ENCODE data around the gene RAD51B. TPM values are rescaled to one million over a fixed set of nuclear protein-coding genes. Genes with fewer than 3 reads are reported as not detected.
A peak's percentile ranks its signal among the peaks of the same experiment; 100 is the strongest.

RAD51B gene
- total and polyA plus RNA-seq, 2 of the 13 experiments (the other 11 are each of a cell fraction or from before 2014, with no cell fraction given), result 7.0 to 9.5 TPM

DNA sequence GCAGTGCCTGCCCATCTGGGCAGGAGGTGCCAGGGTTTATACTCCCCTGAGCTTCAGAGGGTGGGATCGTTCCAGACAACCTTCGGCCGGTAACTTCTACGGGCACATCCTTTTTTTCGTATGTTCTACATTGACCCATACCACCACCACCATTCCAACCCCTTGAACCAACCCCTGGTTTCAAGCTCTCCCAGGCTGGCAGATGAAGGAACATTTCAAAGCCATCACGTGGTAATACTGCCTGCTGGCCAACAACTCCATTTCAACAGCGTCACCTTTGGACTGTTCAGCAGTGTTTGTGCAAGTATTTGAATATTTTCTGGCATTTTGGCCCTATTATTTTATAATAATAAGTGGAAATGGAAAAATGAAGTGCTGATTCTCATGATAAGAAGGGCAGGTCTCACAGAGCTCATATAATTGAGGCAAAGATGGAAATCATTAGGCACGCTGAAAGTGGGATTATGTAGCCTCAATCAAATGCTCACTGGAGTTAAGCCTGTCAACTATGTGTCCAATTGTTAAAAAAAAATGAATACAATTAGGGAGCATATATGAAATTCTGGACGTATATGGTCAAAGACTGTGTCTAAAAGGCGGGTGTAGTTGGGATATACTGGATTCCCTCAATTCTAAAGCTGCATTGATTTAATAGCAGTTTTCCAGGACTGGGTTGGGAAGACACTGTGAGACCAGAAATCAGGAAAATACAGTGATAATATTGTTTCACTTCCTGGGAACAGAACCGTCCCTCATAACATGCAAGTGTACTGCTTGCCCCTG lies 811.2 kb downstream of the RAD51B start (continued):
- TF ChIP-seq, protein P1, sequence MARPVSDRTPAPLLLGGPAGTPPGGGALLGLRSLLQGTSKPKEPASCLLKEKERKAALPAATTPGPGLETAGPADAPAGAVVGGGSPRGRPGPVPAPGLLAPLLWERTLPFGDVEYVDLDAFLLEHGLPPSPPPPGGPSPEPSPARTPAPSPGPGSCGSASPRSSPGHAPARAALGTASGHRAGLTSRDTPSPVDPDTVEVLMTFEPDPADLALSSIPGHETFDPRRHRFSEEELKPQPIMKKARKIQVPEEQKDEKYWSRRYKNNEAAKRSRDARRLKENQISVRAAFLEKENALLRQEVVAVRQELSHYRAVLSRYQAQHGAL (CRISPR knock-in tag; IDR thresholded peaks at IDR 0.05; ENCODE audit: not compliant biosample characterization), result no peak
- TF ChIP-seq CEBPB (IDR thresholded peaks at IDR 0.05; ENCODE audit: borderline replicate concordance, low read depth, low read length) (peak; percentile 34; the same call in 1 of the 2 replicates), NFYB (CRISPR knock-in tag; IDR thresholded peaks at IDR 0.05) (no peak), STAG1 (CRISPR knock-in tag; IDR thresholded peaks at IDR 0.05) (0 out of 2 replicates have a peak, but pooled peaks have one; percentile 8), SOX13 (IDR thresholded peaks at IDR 0.05) (no peak), SOX13 (CRISPR knock-in tag; conservative IDR thresholded peaks at IDR 0.05 in 1 of 2, IDR thresholded peaks at IDR 0.05 in 1 of 2) (no peak), ZNF674 (CRISPR knock-in tag; IDR thresholded peaks at IDR 0.05; ENCODE audit: low read depth) (no peak), SALL1 (CRISPR knock-in tag; IDR thresholded peaks at IDR 0.05) (0 out of 2 replicates have a peak, but pooled peaks have one; percentile 23), EP300 (IDR thresholded peaks at IDR 0.05; ENCODE audit: low read depth in 2 of 2, low read length in 2 of 2) (0 out of 4 replicates have a peak, but pooled peaks of 1 of the 2 experiments have one; percentile 23), EP300 (CRISPR knock-in tag; IDR thresholded peaks at IDR 0.05; ENCODE audit: borderline replicate concordance) (no peak), ZFP36L1 (CRISPR knock-in tag; IDR thresholded peaks at IDR 0.05) (no peak)
- TF ChIP-seq, protein P2, sequence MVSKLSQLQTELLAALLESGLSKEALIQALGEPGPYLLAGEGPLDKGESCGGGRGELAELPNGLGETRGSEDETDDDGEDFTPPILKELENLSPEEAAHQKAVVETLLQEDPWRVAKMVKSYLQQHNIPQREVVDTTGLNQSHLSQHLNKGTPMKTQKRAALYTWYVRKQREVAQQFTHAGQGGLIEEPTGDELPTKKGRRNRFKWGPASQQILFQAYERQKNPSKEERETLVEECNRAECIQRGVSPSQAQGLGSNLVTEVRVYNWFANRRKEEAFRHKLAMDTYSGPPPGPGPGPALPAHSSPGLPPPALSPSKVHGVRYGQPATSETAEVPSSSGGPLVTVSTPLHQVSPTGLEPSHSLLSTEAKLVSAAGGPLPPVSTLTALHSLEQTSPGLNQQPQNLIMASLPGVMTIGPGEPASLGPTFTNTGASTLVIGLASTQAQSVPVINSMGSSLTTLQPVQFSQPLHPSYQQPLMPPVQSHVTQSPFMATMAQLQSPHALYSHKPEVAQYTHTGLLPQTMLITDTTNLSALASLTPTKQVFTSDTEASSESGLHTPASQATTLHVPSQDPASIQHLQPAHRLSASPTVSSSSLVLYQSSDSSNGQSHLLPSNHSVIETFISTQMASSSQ (IDR thresholded peaks at IDR 0.05; ENCODE audit: low read depth), result no peak
- TF ChIP-seq, protein P2 (CRISPR knock-in tag; IDR thresholded peaks at IDR 0.05; ENCODE audit: borderline replicate concordance), result no peak
- TF ChIP-seq, protein P3, sequence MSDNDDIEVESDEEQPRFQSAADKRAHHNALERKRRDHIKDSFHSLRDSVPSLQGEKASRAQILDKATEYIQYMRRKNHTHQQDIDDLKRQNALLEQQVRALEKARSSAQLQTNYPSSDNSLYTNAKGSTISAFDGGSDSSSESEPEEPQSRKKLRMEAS (IDR thresholded peaks at IDR 0.05), result 0 out of 2 replicates have a peak, but pooled peaks have one; percentile 22
- TF ChIP-seq, protein P4, sequence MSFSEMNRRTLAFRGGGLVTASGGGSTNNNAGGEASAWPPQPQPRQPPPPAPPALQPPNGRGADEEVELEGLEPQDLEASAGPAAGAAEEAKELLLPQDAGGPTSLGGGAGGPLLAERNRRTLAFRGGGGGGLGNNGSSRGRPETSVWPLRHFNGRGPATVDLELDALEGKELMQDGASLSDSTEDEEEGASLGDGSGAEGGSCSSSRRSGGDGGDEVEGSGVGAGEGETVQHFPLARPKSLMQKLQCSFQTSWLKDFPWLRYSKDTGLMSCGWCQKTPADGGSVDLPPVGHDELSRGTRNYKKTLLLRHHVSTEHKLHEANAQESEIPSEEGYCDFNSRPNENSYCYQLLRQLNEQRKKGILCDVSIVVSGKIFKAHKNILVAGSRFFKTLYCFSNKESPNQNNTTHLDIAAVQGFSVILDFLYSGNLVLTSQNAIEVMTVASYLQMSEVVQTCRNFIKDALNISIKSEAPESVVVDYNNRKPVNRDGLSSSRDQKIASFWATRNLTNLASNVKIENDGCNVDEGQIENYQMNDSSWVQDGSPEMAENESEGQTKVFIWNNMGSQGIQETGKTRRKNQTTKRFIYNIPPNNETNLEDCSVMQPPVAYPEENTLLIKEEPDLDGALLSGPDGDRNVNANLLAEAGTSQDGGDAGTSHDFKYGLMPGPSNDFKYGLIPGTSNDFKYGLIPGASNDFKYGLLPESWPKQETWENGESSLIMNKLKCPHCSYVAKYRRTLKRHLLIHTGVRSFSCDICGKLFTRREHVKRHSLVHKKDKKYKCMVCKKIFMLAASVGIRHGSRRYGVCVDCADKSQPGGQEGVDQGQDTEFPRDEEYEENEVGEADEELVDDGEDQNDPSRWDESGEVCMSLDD (CRISPR knock-in tag; IDR thresholded peaks at IDR 0.05; ENCODE audit: borderline replicate concordance), result no peak

Measured in HepG2 (cell line).